Mesenchymal stem cell (in vitro differentiated cells and primary cell): ENCODE measurements around the gene MIAT.

Experiments used
- DNase-seq: peaks from one replicate; pipeline ENCODE4 v3.0.0-alpha.2; 2013
- H2AFZ ChIP-seq: one replicate; pipeline ENCODE4 v1.6.1; 2013; ENCODE audit warnings: low read depth, mild to moderate bottlenecking, control low read depth, inconsistent platforms, low read length, moderate library complexity
- H2AK5ac ChIP-seq: 2 replicates; pipeline ENCODE4 v1.6.1; 2013; ENCODE audit warnings: low read length, moderate library complexity, mild to moderate bottlenecking, inconsistent platforms; ENCODE audit not compliant: severe bottlenecking
- H2BK120ac ChIP-seq: one replicate; pipeline ENCODE4 v1.6.1; 2013; ENCODE audit warnings: low read depth, mild to moderate bottlenecking, inconsistent platforms, low read length, moderate library complexity
- H2BK12ac ChIP-seq, 2 experiments: one replicate each; pipeline ENCODE4 v1.6.1; 2013; ENCODE audit warnings: inconsistent platforms in 2 of 2, low read length in 2 of 2, mild to moderate bottlenecking in 2 of 2, moderate library complexity in 2 of 2, control low read depth in 1 of 2
- H2BK15ac ChIP-seq: one replicate; pipeline ENCODE4 v1.6.1; 2013; ENCODE audit warnings: mild to moderate bottlenecking, low read depth, inconsistent platforms; ENCODE audit not compliant: poor library complexity, severe bottlenecking
- H2BK5ac ChIP-seq: 2 replicates; pipeline ENCODE4 v1.6.1; 2013; ENCODE audit warnings: low read depth, mild to moderate bottlenecking, low read length, control low read depth, inconsistent platforms; ENCODE audit not compliant: poor library complexity, severe bottlenecking
- H3K14ac ChIP-seq, 2 experiments: one replicate each; pipeline ENCODE4 v1.6.1; 2013; ENCODE audit warnings: inconsistent platforms in 2 of 2, low read length in 2 of 2, control low read depth in 1 of 2, mild to moderate bottlenecking in 1 of 2, moderate library complexity in 1 of 2
- H3K18ac ChIP-seq, 2 experiments: one replicate each; pipeline ENCODE4 v1.6.1; 2013; ENCODE audit warnings: inconsistent platforms in 2 of 2, low read length in 2 of 2, control low read depth in 1 of 2, low read depth in 1 of 2, mild to moderate bottlenecking in 1 of 2
- H3K23ac ChIP-seq, 2 experiments: one replicate each; pipeline ENCODE4 v1.6.1; 2013; ENCODE audit warnings: inconsistent platforms in 2 of 2, low read length in 2 of 2, mild to moderate bottlenecking in 2 of 2, moderate library complexity in 2 of 2, control low read depth in 1 of 2
- H3K27ac ChIP-seq: 2 replicates; pipeline ENCODE4 v1.5.1; 2013; ENCODE audit warnings: mild to moderate bottlenecking, moderate library complexity, low read length, control low read depth, inconsistent platforms; ENCODE audit not compliant: poor library complexity, severe bottlenecking
- H3K27me3 ChIP-seq, 2 experiments: 2 replicates each; pipeline versions ENCODE4 v1.6.1 to v1.7.0; 2013; ENCODE audit warnings: low read length in 2 of 2, mild to moderate bottlenecking in 2 of 2, moderate library complexity in 2 of 2, control low read depth in 1 of 2, inconsistent platforms in 1 of 2; ENCODE audit not compliant: control insufficient read depth in 1 of 2, insufficient read depth in 1 of 2
- H3K36me3 ChIP-seq, 2 experiments: 2 replicates each; pipeline versions ENCODE4 v1.6.1 to v1.7.0; 2013; ENCODE audit warnings: low read length in 2 of 2, control low read depth in 1 of 2, inconsistent platforms in 1 of 2, low read depth in 1 of 2, mild to moderate bottlenecking in 1 of 2; ENCODE audit not compliant: insufficient read depth in 2 of 2, control insufficient read depth in 1 of 2
- H3K4ac ChIP-seq, 2 experiments: one replicate each; pipeline ENCODE4 v1.6.1; 2013; ENCODE audit warnings: inconsistent platforms in 2 of 2, low read length in 2 of 2, mild to moderate bottlenecking in 2 of 2, moderate library complexity in 2 of 2, control low read depth in 1 of 2, low read depth in 1 of 2
- H3K4me1 ChIP-seq: 2 replicates; pipeline ENCODE4 v1.6.1; 2013; ENCODE audit warnings: low read depth, low read length, control low read depth; ENCODE audit not compliant: control insufficient read depth, insufficient read depth
- H3K4me2 ChIP-seq: 2 replicates; pipeline ENCODE4 v1.6.1; 2013; ENCODE audit warnings: low read length, mild to moderate bottlenecking, inconsistent platforms; ENCODE audit not compliant: poor library complexity, severe bottlenecking
- H3K4me3 ChIP-seq, 2 experiments: 2 replicates each; pipeline versions ENCODE4 v1.5.1 to v1.7.0; 2013; ENCODE audit warnings: low read length in 2 of 2, mild to moderate bottlenecking in 2 of 2, control low read depth in 1 of 2, low read depth in 1 of 2; ENCODE audit not compliant: insufficient read depth in 1 of 2
- H3K79me1 ChIP-seq: replicated peaks from 2 replicates; pipeline ENCODE4 v1.6.1; 2013; ENCODE audit warnings: mild to moderate bottlenecking, control low read depth, low read length, inconsistent platforms; ENCODE audit not compliant: poor library complexity, severe bottlenecking
- H3K9ac ChIP-seq: 2 replicates; pipeline ENCODE4 v1.7.0; 2013; ENCODE audit warnings: mild to moderate bottlenecking, low read length, moderate library complexity
- H3K9me3 ChIP-seq: 2 replicates; pipeline ENCODE4 v1.7.0; 2013; ENCODE audit warnings: mild to moderate bottlenecking, low read length; ENCODE audit not compliant: control insufficient read depth
- H4K8ac ChIP-seq: one replicate; pipeline ENCODE4 v1.6.1; 2013; ENCODE audit warnings: inconsistent platforms, mild to moderate bottlenecking, low read length, moderate library complexity
- H4K91ac ChIP-seq: one replicate; pipeline ENCODE4 v1.6.1; 2013; ENCODE audit warnings: mild to moderate bottlenecking, low read length, inconsistent platforms
- WGBS: methylation state at CpG from one replicate; pipeline ENCODE4 v1.1.7; 2013; ENCODE audit warnings: mixed read lengths; 5-methylcytosine and 5-hydroxymethylcytosine counted together

Gene MIAT

DNA sequence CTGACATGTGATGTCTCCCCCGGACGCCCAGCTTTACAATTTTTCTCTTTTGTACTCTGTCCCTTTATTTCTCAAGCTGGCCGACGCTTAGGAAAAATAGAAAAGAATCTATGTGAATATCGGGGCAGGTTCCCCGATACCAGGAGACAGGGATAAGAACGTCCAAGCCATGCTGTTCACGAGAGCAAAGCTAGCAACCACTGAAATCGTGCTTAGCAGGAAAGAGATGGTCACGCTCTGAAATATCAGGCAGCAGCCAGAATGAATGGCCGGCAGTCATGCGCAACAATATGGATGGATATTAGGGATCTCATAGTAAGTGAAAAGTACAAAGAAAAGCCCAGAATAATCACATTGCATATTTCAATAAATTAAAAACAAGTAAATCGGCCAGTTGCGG lies 43.1 kb upstream of the MIAT start:
- Histone ChIP-seq H3K23ac (no peak overlapping the region), H2BK12ac (no peak overlapping the region), H3K9me3 (no peaks in the 10 kb centered on the region), H3K27me3 (peaks cover 4 to 62% of the 10 kb centered on the region in 2 experiments), H3K9ac (no peak overlapping the region), H3K18ac (no peak overlapping the region), H2BK15ac (no peak overlapping the region), H3K4me3 (no peak overlapping the region), H4K8ac (no peak overlapping the region), H4K91ac (no peak overlapping the region), H3K4me2 (no peak overlapping the region), H3K4ac (no peak overlapping the region), H3K4me1 (peaks cover 10% of the 10 kb centered on the region), H3K36me3 (no peaks in the 10 kb centered on the region), H3K14ac (no peak overlapping the region), H2AK5ac (no peak overlapping the region), H2BK120ac (no peak overlapping the region), H3K27ac (no peak overlapping the region), H2AFZ (no peak overlapping the region), H2BK5ac (no peak overlapping the region), H3K79me1 (no peaks in the 10 kb centered on the region)
- no peak for DNase-seq
- WGBS = 42% methylated on average over 12 of the region's 14 CpGs

DNA sequence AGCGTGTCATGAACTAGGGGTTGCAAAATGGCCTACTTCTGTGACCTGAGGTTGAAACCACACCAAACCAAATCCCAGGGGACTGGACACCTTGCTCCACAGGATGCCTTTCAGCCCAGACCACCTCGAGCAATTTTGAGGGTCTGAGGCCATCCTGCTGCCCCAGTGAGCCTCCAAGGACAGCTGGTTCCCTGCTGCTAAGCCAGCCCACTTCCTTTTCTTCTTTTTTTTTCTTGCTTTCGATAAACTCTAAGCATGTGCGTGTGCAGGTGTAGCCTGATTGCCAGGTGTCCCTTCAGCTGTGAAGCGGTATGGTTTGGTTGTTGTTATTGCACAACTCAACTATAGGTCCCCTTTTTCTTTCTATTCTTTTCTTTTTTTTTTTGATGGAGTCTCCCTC lies 42.2 kb upstream of the MIAT start:
- H2AFZ ChIP-seq = no peak overlapping the region
- no peak overlapping the region for H2BK15ac ChIP-seq
- H3K14ac ChIP-seq = no peak overlapping the region
- H3K4me3 ChIP-seq = no peak overlapping the region
- H2BK12ac ChIP-seq = no peak overlapping the region
- H3K4ac ChIP-seq = no peak overlapping the region
- 45% methylated on average over 2 of the region's 5 CpGs for WGBS
- H3K9ac ChIP-seq = no peak overlapping the region
- H3K18ac ChIP-seq = no peak overlapping the region
- H3K27me3 ChIP-seq = peaks cover 4 to 65% of the 10 kb centered on the region in 2 experiments
- DNase-seq = no peak
- no peaks in the 10 kb centered on the region for H3K36me3 ChIP-seq
- H3K79me1 ChIP-seq = no peaks in the 10 kb centered on the region
- no peak overlapping the region for H2BK5ac ChIP-seq
- no peak overlapping the region for H2BK120ac ChIP-seq
- H4K91ac ChIP-seq = no peak overlapping the region
- H3K4me2 ChIP-seq = no peak overlapping the region
- no peaks in the 10 kb centered on the region for H3K9me3 ChIP-seq
- H3K4me1 ChIP-seq = peaks cover 8% of the 10 kb centered on the region
- no peak overlapping the region for H3K27ac ChIP-seq
- H3K23ac ChIP-seq = no peak overlapping the region
- H2AK5ac ChIP-seq = no peak overlapping the region
- no peak overlapping the region for H4K8ac ChIP-seq

DNA sequence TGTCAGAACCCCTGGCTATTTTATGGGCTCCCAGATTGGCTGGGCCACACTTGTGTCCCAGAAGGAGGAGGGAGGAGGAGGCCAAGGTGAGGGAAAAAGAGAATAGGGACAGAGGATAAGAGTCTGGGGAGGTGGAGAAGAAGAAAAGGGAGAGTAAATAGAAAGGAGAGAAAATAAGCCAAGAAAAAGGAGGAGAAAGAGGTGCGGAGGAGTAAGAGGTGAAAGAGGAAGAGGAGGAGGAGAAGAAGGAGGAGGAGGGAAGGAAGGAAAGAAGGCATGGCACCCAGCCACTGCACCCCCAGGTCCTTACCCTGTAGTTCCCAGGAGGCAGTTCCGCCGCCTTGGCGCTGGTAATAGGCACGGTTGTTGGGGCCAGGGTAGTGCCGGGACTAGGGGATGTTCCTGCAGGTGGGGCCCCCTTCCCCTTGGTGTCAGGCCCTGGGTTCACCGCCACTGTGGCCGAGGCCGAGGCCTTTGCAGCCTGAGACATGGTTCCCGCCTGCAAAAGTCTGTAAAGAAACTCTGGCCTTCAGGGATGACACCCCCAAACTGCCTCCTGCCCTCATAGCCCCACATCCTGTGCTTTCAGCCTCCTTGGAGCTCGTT lies 41.5 kb upstream of the MIAT start:
- H3K14ac ChIP-seq = no peak overlapping the region
- no peak overlapping the region for H4K8ac ChIP-seq
- H3K9me3 ChIP-seq = no peaks in the 10 kb centered on the region
- H4K91ac ChIP-seq = no peak overlapping the region
- no peak overlapping the region for H3K9ac ChIP-seq
- H3K27me3 ChIP-seq = peaks cover 4 to 67% of the 10 kb centered on the region in 2 experiments
- 83% methylated on average over 11 of the region's 11 CpGs for WGBS
- no peak overlapping the region for H3K23ac ChIP-seq
- H3K27ac ChIP-seq = no peak overlapping the region
- H3K18ac ChIP-seq = peak overlapping the region in 1 of 2 experiments; percentile 19
- H3K4ac ChIP-seq = no peak overlapping the region
- no peak overlapping the region for H2AFZ ChIP-seq
- no peak overlapping the region for H2BK5ac ChIP-seq
- no peak for DNase-seq
- no peak overlapping the region for H3K4me3 ChIP-seq
- peaks cover 2% of the 10 kb centered on the region for H3K4me1 ChIP-seq
- H3K79me1 ChIP-seq = no peaks in the 10 kb centered on the region
- no peak overlapping the region for H3K4me2 ChIP-seq
- no peak overlapping the region for H2AK5ac ChIP-seq
- no peak overlapping the region for H2BK120ac ChIP-seq
- no peak overlapping the region for H2BK15ac ChIP-seq
- H3K36me3 ChIP-seq = no peaks in the 10 kb centered on the region
- no peak overlapping the region for H2BK12ac ChIP-seq

GRCh38 chr22:26616650-26617049 lies 40.7 kb upstream of the MIAT start:
- H2AFZ ChIP-seq = no peak overlapping the region
- no peaks in the 10 kb centered on the region for H3K79me1 ChIP-seq
- H3K4me2 ChIP-seq = no peak overlapping the region
- H3K23ac ChIP-seq = no peak overlapping the region
- H3K4me1 ChIP-seq = peaks cover 2% of the 10 kb centered on the region
- H2BK12ac ChIP-seq = no peak overlapping the region
- H2BK5ac ChIP-seq = no peak overlapping the region
- H4K8ac ChIP-seq = no peak overlapping the region
- no peak overlapping the region for H2AK5ac ChIP-seq
- no peak overlapping the region for H3K14ac ChIP-seq
- no peak overlapping the region for H3K4ac ChIP-seq
- no peaks in the 10 kb centered on the region for H3K36me3 ChIP-seq
- DNase-seq = no peak
- no peak overlapping the region for H2BK15ac ChIP-seq
- H2BK120ac ChIP-seq = no peak overlapping the region
- WGBS = 54% methylated on average over 2 of the region's 2 CpGs
- H3K27ac ChIP-seq = no peak overlapping the region
- no peak overlapping the region for H4K91ac ChIP-seq
- no peak overlapping the region for H3K18ac ChIP-seq
- no peaks in the 10 kb centered on the region for H3K9me3 ChIP-seq
- peaks cover 11 to 74% of the 10 kb centered on the region in 2 experiments for H3K27me3 ChIP-seq
- no peak overlapping the region for H3K4me3 ChIP-seq
- no peak overlapping the region for H3K9ac ChIP-seq
